ENCODE measurements around the gene MAST4.

GRCh38 chr5:67144183-67144639 lies 548.0 kb downstream of the MAST4 start:
- TF ChIP-seq CTCF (IDR thresholded peaks at IDR 0.05; ENCODE audit: low read depth, low read length) (no peak), EZH2phosphoT487 (IDR thresholded peaks at IDR 0.05; ENCODE audit: low read depth) (no peak)

All from OCI-LY3 (cell line).